ENCODE measurements around the gene PHLDB1.

Gene PHLDB1

GRCh38 chr11:118625036-118625690 lies 17.7 kb downstream of the PHLDB1 start:
- DNase-seq (ENCODE audit: low read depth): no peak
- no peak for TF ChIP-seq CTCF (IDR thresholded peaks at IDR 0.05; ENCODE audit: insufficient read depth, low read depth, low read length, missing control alignments)
- no peak overlapping the region for H3K4me3 ChIP-seq (ENCODE audit: low read depth, low read length)

- no peak overlapping the region for H3K4me3 ChIP-seq (ENCODE audit: low read depth, low read length)
- no peak for DNase-seq (ENCODE audit: low read depth)
Observed at GRCh38 chr11:118625976-118626375, 18.6 kb downstream of the PHLDB1 start.

GRCh38 chr11:118627566-118627965 lies 20.2 kb downstream of the PHLDB1 start:
- H3K4me3 ChIP-seq (ENCODE audit: low read depth, low read length): no peak overlapping the region
- TF ChIP-seq CTCF (IDR thresholded peaks at IDR 0.05; ENCODE audit: insufficient read depth, low read depth, low read length, missing control alignments): no peak
- no peak for DNase-seq (ENCODE audit: low read depth)

More at GRCh38 chr11:118625976-118626375, 18.6 kb downstream of the PHLDB1 start:
- TF ChIP-seq CTCF (IDR thresholded peaks at IDR 0.05; ENCODE audit: insufficient read depth, low read depth, low read length, missing control alignments): no peak

DNA sequence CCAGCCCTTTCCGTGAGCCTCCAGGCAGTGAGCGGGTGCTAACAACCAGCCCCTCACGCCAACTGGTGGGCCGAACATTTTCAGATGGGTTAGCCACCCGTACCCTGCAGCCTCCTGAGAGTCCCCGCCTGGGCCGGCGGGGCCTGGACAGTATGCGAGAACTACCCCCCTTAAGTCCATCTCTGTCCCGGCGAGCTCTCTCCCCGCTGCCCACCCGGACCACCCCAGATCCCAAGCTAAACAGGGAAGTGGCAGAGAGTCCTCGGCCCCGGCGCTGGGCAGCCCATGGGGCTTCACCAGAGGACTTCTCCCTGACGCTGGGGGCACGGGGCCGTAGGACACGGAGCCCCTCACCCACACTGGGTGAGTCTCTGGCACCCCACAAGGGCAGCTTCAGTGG lies 20.6 kb downstream of the PHLDB1 start:
- no peak for DNase-seq (ENCODE audit: low read depth)
- H3K4me3 ChIP-seq (ENCODE audit: low read depth, low read length): no peak overlapping the region
- no peak for TF ChIP-seq CTCF (IDR thresholded peaks at IDR 0.05; ENCODE audit: insufficient read depth, low read depth, low read length, missing control alignments)

GRCh38 chr11:118628432-118628831 lies 21.0 kb downstream of the PHLDB1 start:
- no peak overlapping the region for H3K4me3 ChIP-seq (ENCODE audit: low read depth, low read length)
- DNase-seq (ENCODE audit: low read depth): no peak
- TF ChIP-seq CTCF (IDR thresholded peaks at IDR 0.05; ENCODE audit: insufficient read depth, low read depth, low read length, missing control alignments): no peak

DNA sequence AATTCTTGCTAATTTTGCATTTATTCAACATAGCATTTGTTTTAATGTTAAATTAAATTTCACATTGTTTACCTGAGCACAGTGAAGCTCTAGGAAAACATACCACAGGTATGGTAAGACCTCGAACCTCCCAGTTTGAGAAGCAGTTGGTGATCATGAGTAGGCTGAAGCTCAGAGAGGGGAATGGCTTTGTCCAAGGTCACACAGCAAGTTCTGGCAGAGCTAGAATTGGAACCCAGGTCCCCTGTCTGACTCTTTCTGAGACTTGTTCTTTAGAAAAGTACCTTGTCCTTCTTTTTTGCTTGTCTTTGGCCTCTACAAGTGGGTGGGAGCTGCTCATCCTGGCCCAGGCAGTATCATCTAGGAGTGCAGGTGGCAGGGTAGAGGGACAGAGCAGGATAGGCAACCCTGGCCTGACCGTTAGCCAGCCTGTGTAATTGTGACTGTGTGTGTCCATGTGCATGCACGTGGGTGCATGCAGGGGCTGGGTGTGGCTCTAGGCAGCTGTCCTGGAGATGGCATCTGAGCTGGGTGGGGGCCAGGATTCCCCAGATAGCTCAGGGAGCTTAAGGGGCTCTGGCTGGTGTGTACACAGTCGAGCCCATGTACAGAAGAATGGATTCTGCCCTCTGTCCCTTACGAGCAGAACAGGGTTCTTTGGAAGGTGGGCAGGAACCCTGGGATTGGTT lies 21.6 kb downstream of the PHLDB1 start:
- TF ChIP-seq CTCF (IDR thresholded peaks at IDR 0.05; ENCODE audit: insufficient read depth, low read depth, low read length, missing control alignments): no peak
- H3K4me3 ChIP-seq (ENCODE audit: low read depth, low read length): no peak overlapping the region
- DNase-seq (ENCODE audit: low read depth): no peak
